K562 (cell line): ENCODE data around the gene CDC45. TPM values are rescaled to one million over a fixed set of nuclear protein-coding genes. Genes with fewer than 3 reads are reported as not detected.
A peak's percentile ranks its signal among the peaks of the same experiment; 100 is the strongest.

ENCODE experiments used
- BCL6 ChIP-seq: fragments of 250-450 bp; sonication (Bioruptor Pico); IDR thresholded peaks from 2 replicates; pipeline ENCODE4 v1.4.0; 2020
- DNMT1 ChIP-seq: fragments of 450-650 bp; IDR thresholded peaks from 2 replicates; pipeline ENCODE4 v1.6.1; 2016; ENCODE audit warnings: antibody characterized with exemption, mild to moderate bottlenecking
- HNRNPH1 ChIP-seq: fragments of 200-400 bp; formaldehyde crosslinking; optimal IDR thresholded peaks from 2 replicates; pipeline ENCODE3; 2017; ENCODE audit warnings: low read depth, mild to moderate bottlenecking, low read length, moderate library complexity
- KDM2B ChIP-seq: fragments of 250-450 bp; sonication (Bioruptor Pico); IDR thresholded peaks from 2 replicates; pipeline ENCODE4 v1.8.0; 2021; ENCODE audit warnings: mild to moderate bottlenecking, moderate library complexity
- KLF6 ChIP-seq: fragments of 250-450 bp; sonication (Bioruptor Pico); IDR thresholded peaks from 2 replicates; pipeline ENCODE4 v1.4.0; 2020; ENCODE audit warnings: mild to moderate bottlenecking, moderate library complexity, borderline replicate concordance
- L3MBTL2 ChIP-seq: fragments of 450-650 bp; IDR thresholded peaks from 2 replicates; pipeline ENCODE4 v1.6.1; 2016; ENCODE audit warnings: mild to moderate bottlenecking, moderate library complexity
- MAFG ChIP-seq: fragments of 450-650 bp; conservative IDR thresholded peaks from 2 replicates; pipeline ENCODE4 v1.6.1; 2016; ENCODE audit warnings: missing genetic modification characterization, missing compliant biosample characterization
- NFATC3 ChIP-seq: fragments of 450-650 bp; IDR thresholded peaks from 2 replicates; pipeline ENCODE4 v1.6.1; 2017; ENCODE audit warnings: mild to moderate bottlenecking
- NFYB ChIP-seq: IDR thresholded peaks from 2 replicates; pipeline ENCODE4 v1.6.1; 2011; ENCODE audit warnings: mild to moderate bottlenecking, moderate library complexity; ENCODE audit not compliant: insufficient read length; ENCODE audit errors: extremely low read depth
- PHB ChIP-seq: fragments of 250-450 bp; sonication (Bioruptor Pico); IDR thresholded peaks from 2 replicates; pipeline ENCODE4 v1.5.0; 2021
- SLC30A9 ChIP-seq: fragments of 250-450 bp; sonication (Bioruptor Pico); IDR thresholded peaks from 2 replicates; pipeline ENCODE4 v1.8.0; 2022; ENCODE audit warnings: mild to moderate bottlenecking, moderate library complexity
- SMC3 ChIP-seq: conservative IDR thresholded peaks from 2 replicates; pipeline ENCODE4 v1.6.1; 2011; ENCODE audit warnings: low read depth, low read length, improper control_type of control experiment; ENCODE audit not compliant: insufficient read depth
- ZNF143 ChIP-seq: sonication (generic); formaldehyde crosslinking; IDR thresholded peaks from 2 replicates; pipeline ENCODE4 v1.9.0; 2022; ENCODE audit warnings: mild to moderate bottlenecking, missing genetic modification reagents
- ZNF165 ChIP-seq: fragments of 250-450 bp; sonication (Bioruptor Pico); IDR thresholded peaks from 2 replicates; pipeline ENCODE4 v1.4.0; 2020; ENCODE audit warnings: borderline replicate concordance
- ZNF561 ChIP-seq: fragments of 450-650 bp; formaldehyde crosslinking; conservative IDR thresholded peaks from 2 replicates; pipeline ENCODE4 v1.4.0; 2020; ENCODE audit warnings: mild to moderate bottlenecking, moderate library complexity
- ZNF696 ChIP-seq: fragments of 250-450 bp; sonication (Bioruptor Pico); conservative IDR thresholded peaks from 2 replicates; pipeline ENCODE4 v1.4.0; 2020; ENCODE audit warnings: mild to moderate bottlenecking, moderate library complexity
- ZSCAN32 ChIP-seq: fragments of 450-650 bp; formaldehyde crosslinking; IDR thresholded peaks from 2 replicates; pipeline ENCODE4 v1.4.0; 2020; ENCODE audit warnings: mild to moderate bottlenecking, moderate library complexity
- polyA plus RNA-seq, 8 experiments: library from polyadenylated mRNA; depleted of rRNA in 4 of 8; stranded (reverse) in 5 of 8; unstranded in 3 of 8; fragments of >200 nt; fragmentation: Nextera tagmentation in 2 of 8; fragmentation: Illumina TruSeq in 1 of 8; extraction: Ambion mirVana in 2 of 8; extraction: Trizol in 1 of 8; gene quantifications; 2 replicates each; pipeline versions ENCODE4 v1.2.1 to v1.2.3, GENCODE V29; 2011 to 2014; ENCODE audit warnings: inconsistent platforms in 1 of 8, missing spikeins in 1 of 8
- total RNA-seq, 7 experiments: library from RNA; depleted of rRNA in 6 of 7; stranded (reverse); fragments of >200 nt in 6 of 7; fragmentation: Illumina TruSeq in 2 of 7; extraction: Trizol in 2 of 7; gene quantifications; 2 replicates each; pipeline versions ENCODE4 v1.2.1 to v1.2.3, GENCODE V29; 2011 to 2021; ENCODE audit warnings: low replicate concordance in 1 of 7
- TF ChIP-seq, protein P1 (sequence below): sonication (generic); formaldehyde crosslinking; IDR thresholded peaks from 2 replicates; pipeline ENCODE4 v1.8.1; 2023; ENCODE audit warnings: mild to moderate bottlenecking, missing genetic modification reagents
- TF ChIP-seq, protein P2 (sequence below), 2 experiments: fragments of 450-650 bp; IDR thresholded peaks; 2 replicates each; pipeline ENCODE4 v1.6.1; 2016
- TF ChIP-seq, protein P3 (sequence below): fragments of 250-450 bp; sonication (Bioruptor Pico); IDR thresholded peaks from 2 replicates; pipeline ENCODE4 v1.8.0; 2021; ENCODE audit warnings: borderline replicate concordance, mild to moderate bottlenecking, moderate library complexity; ENCODE audit not compliant: poor library complexity, severe bottlenecking
- TF ChIP-seq, protein P4 (sequence below): sonication (generic); formaldehyde crosslinking; IDR thresholded peaks from 2 replicates; pipeline ENCODE4 v1.8.1; 2023; ENCODE audit warnings: mild to moderate bottlenecking, missing genetic modification reagents
- TF ChIP-seq, protein P5 (sequence below): fragments of 250-450 bp; sonication (Bioruptor Pico); IDR thresholded peaks from 2 replicates; pipeline ENCODE4 v1.8.0; 2021; ENCODE audit warnings: mild to moderate bottlenecking, moderate library complexity

CDC45 gene
- total and polyA plus RNA-seq, 9 of the 15 experiments (the other 6 are each of a cell fraction or from before 2014, with no cell fraction given): 251 to 580 (median 410) TPM

DNA sequence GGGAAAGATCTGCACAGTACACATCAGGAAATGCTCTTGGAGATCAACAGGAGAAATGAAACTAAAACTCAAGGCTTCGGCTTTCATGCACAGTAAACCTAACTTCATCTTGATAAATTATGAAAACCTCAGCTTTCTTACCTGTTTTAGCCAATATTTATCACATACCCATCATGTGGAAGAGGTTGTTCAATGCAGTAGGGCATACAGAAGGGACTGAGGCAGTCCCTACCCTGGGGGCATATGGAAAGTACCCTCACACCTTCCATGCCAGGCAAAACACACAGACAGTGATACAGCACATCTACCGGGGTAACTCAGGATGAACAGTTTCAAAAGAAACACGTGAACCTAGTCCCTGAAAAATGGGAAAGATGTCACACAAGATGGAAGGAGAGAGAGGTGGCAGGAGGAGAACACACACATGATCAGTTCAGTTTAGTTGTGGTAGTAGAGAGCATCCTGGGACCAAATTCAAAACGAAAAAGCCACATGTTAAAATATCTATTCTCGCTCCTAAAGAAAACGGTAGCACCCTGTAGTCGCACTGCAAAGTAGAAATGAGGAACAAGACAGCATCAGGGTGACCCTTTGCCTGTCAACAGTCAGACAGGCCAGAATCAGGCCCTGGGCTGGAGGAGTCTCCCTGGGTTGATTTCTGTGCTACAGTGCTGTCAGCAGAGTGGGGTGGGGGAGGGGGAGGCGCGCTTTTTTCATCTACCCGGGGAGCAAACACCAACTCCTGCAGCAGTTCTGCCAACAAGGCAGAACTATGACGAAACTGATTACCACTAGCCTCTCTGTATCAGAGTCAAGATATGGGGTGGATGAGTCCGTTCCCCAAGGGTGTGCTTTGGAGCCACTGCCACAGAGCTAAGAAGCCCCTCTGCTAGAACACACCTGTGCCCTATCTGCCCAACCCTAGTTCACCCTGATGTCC is 49.5 kb upstream of the CDC45 start (continued):
- TF ChIP-seq, protein P1, sequence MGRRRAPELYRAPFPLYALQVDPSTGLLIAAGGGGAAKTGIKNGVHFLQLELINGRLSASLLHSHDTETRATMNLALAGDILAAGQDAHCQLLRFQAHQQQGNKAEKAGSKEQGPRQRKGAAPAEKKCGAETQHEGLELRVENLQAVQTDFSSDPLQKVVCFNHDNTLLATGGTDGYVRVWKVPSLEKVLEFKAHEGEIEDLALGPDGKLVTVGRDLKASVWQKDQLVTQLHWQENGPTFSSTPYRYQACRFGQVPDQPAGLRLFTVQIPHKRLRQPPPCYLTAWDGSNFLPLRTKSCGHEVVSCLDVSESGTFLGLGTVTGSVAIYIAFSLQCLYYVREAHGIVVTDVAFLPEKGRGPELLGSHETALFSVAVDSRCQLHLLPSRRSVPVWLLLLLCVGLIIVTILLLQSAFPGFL: no peak
- TF ChIP-seq KLF6 (CRISPR knock-in tag) (peak; percentile 31; the same call in 1 of the 2 replicates), ZNF696 (CRISPR knock-in tag) (no peak), SLC30A9 (CRISPR knock-in tag) (no peak), PHB (CRISPR knock-in tag) (no peak; the same call in 1 of the 2 replicates), L3MBTL2 (no peak), KDM2B (CRISPR knock-in tag) (no peak; the same call in 1 of the 2 replicates), DNMT1 (no peak), BCL6 (CRISPR knock-in tag) (no peak), ZNF143 (CRISPR knock-in tag) (no peak), ZNF561 (CRISPR knock-in tag) (no peak), ZSCAN32 (CRISPR knock-in tag) (no peak), SMC3 (no peak), NFATC3 (no peak), ZNF165 (CRISPR knock-in tag) (no peak), MAFG (tag) (peak; percentile 3; the same call in 1 of the 2 replicates), HNRNPH1 (no peak), NFYB (no peak)
- TF ChIP-seq, protein P2, sequence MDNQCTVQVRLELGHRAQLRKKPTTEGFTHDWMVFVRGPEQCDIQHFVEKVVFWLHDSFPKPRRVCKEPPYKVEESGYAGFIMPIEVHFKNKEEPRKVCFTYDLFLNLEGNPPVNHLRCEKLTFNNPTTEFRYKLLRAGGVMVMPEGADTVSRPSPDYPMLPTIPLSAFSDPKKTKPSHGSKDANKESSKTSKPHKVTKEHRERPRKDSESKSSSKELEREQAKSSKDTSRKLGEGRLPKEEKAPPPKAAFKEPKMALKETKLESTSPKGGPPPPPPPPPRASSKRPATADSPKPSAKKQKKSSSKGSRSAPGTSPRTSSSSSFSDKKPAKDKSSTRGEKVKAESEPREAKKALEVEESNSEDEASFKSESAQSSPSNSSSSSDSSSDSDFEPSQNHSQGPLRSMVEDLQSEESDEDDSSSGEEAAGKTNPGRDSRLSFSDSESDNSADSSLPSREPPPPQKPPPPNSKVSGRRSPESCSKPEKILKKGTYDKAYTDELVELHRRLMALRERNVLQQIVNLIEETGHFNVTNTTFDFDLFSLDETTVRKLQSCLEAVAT (IDR thresholded peaks at IDR 0.05): no peak
- TF ChIP-seq, protein P3, sequence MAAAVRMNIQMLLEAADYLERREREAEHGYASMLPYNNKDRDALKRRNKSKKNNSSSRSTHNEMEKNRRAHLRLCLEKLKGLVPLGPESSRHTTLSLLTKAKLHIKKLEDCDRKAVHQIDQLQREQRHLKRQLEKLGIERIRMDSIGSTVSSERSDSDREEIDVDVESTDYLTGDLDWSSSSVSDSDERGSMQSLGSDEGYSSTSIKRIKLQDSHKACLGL (CRISPR knock-in tag): no peak
- TF ChIP-seq, protein P4, sequence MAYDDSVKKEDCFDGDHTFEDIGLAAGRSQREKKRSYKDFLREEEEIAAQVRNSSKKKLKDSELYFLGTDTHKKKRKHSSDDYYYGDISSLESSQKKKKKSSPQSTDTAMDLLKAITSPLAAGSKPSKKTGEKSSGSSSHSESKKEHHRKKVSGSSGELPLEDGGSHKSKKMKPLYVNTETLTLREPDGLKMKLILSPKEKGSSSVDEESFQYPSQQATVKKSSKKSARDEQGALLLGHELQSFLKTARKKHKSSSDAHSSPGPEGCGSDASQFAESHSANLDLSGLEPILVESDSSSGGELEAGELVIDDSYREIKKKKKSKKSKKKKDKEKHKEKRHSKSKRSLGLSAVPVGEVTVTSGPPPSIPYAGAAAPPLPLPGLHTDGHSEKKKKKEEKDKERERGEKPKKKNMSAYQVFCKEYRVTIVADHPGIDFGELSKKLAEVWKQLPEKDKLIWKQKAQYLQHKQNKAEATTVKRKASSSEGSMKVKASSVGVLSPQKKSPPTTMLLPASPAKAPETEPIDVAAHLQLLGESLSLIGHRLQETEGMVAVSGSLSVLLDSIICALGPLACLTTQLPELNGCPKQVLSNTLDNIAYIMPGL (CRISPR knock-in tag): no peak; the same call in 1 of the 2 replicates
- TF ChIP-seq, protein P5, sequence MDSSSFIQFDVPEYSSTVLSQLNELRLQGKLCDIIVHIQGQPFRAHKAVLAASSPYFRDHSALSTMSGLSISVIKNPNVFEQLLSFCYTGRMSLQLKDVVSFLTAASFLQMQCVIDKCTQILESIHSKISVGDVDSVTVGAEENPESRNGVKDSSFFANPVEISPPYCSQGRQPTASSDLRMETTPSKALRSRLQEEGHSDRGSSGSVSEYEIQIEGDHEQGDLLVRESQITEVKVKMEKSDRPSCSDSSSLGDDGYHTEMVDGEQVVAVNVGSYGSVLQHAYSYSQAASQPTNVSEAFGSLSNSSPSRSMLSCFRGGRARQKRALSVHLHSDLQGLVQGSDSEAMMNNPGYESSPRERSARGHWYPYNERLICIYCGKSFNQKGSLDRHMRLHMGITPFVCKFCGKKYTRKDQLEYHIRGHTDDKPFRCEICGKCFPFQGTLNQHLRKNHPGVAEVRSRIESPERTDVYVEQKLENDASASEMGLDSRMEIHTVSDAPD (CRISPR knock-in tag): 0 out of 2 replicates have a peak, but pooled peaks have one; percentile 4
